Measurements from ENCODE around the gene MATN1. TPM values are rescaled to one million over a fixed set of nuclear protein-coding genes. Genes with fewer than 3 reads are reported as not detected.
A peak's percentile ranks its signal among the peaks of the same experiment; 100 is the strongest.

Gene MATN1
- total and polyA plus RNA-seq, 12 donors, result not detected

GRCh38 chr1:30753118-30753517, 29.7 kb upstream of the MATN1 start:
- Histone ChIP-seq H3K9me3 (no peaks in the 10 kb centered on the region), H3K4me1 (peaks cover 3 to 98% (median 21%) of the 10 kb centered on the region in 9 donors), H3K27me3 (peaks cover 0 to 20% (median 4%) of the 10 kb centered on the region in 7 donors), H3K36me3 (peaks cover 0 to 27% (median 0%) of the 10 kb centered on the region in 9 donors), H3K4me3 (peak overlapping the region in 1 of 10 donors; percentile 73), H3K27ac (peak overlapping the region in 1 of 10 donors; percentile 99)
- DNase-seq (no peak), ATAC-seq (no peak)
- no peak for TF ChIP-seq CTCF (IDR thresholded peaks at IDR 0.05)
- WGBS, 2 donors, result 84 to 88% methylated on average over 3 of the region's 3 CpGs
- intact Hi-C loops (cut with DNase I), result no loop called here

- TF ChIP-seq CTCF (IDR thresholded peaks at IDR 0.05), result no peak
- Histone ChIP-seq H3K9me3 (no peaks in the 10 kb centered on the region), H3K27me3 (peaks cover 0 to 20% (median 4%) of the 10 kb centered on the region in 7 donors), H3K4me1 (peaks cover 0 to 98% (median 15%) of the 10 kb centered on the region in 9 donors), H3K36me3 (peaks cover 0 to 27% (median 0%) of the 10 kb centered on the region in 9 donors), H3K4me3 (no peak overlapping the region), H3K27ac (peak overlapping the region in 1 of 10 donors; percentile 99)
- WGBS, 2 donors, result 79 to 82% methylated on average over 9 of the region's 9 CpGs
- intact Hi-C loops (cut with DNase I), result no loop called here
- no peak for DNase-seq
- no peak for ATAC-seq
These were observed 29.2 kb upstream of the MATN1 start for GRCh38 chr1:30752651-30752908.

- WGBS, 2 donors, result 91 to 93% methylated on average over 8 of the region's 8 CpGs
- intact Hi-C loops (cut with DNase I), result no loop called here
- ATAC-seq, result no peak
- Histone ChIP-seq H3K36me3 (peaks cover 0 to 27% (median 0%) of the 10 kb centered on the region in 9 donors), H3K27me3 (peaks cover 0 to 20% (median 4%) of the 10 kb centered on the region in 7 donors), H3K9me3 (no peaks in the 10 kb centered on the region), H3K4me3 (no peak overlapping the region), H3K27ac (peak overlapping the region in 1 of 10 donors; percentile 99), H3K4me1 (peaks cover 0 to 99% (median 10%) of the 10 kb centered on the region in 9 donors)
- DNase-seq, result no peak
- no peak for TF ChIP-seq CTCF (IDR thresholded peaks at IDR 0.05)
These were observed 28.7 kb upstream of the MATN1 start for GRCh38 chr1:30751830-30752650.

GRCh38 chr1:30750731-30751291, 27.4 kb upstream of the MATN1 start:
- 78% methylated on average over 10 of the region's 10 CpGs for WGBS, 2 donors
- Histone ChIP-seq H3K4me3 (no peak overlapping the region), H3K36me3 (peaks cover 0 to 35% (median 0%) of the 10 kb centered on the region in 9 donors), H3K9me3 (no peaks in the 10 kb centered on the region), H3K4me1 (peaks cover 0 to 99% (median 0%) of the 10 kb centered on the region in 9 donors), H3K27ac (peak overlapping the region in 1 of 10 donors; percentile 85), H3K27me3 (peaks cover 0 to 20% (median 4%) of the 10 kb centered on the region in 7 donors)
- ATAC-seq, result no peak
- intact Hi-C loops (cut with DNase I), result no loop called here
- no peak for DNase-seq
- no peak for TF ChIP-seq CTCF (IDR thresholded peaks at IDR 0.05)
